Esophagus muscularis mucosa (tissue), 4 donors: ENCODE data around the gene TMED4. TPM values are rescaled to one million over a fixed set of nuclear protein-coding genes. Genes with fewer than 3 reads are reported as not detected.

Experiments used
- DNase-seq: peaks from one replicate; pipeline ENCODE4 v3.0.0-alpha.2; 2017; ENCODE audit errors: extremely low spot score
- H3K27ac ChIP-seq, 4 donors: fragments of 200-600 bp; sonication (generic); replicated peaks in 1 of 4; 1 replicate in 3 of 4; 2 replicates in 1 of 4; pipeline ENCODE4 v1.5.1; 2016 to 2019; ENCODE audit warnings: mild to moderate bottlenecking in 1 of 4
- H3K27me3 ChIP-seq, 4 donors: fragments of 200-600 bp; sonication (generic); one replicate each; pipeline versions ENCODE4 v1.5.1 to v1.6.0; 2016 to 2019
- H3K36me3 ChIP-seq, 4 donors: fragments of 200-600 bp; sonication (generic); one replicate each; pipeline ENCODE4 v1.5.1; 2016 to 2019
- H3K4me1 ChIP-seq, 4 donors: fragments of 200-600 bp; sonication (generic); one replicate each; pipeline ENCODE4 v1.5.1; 2016 to 2019
- H3K4me3 ChIP-seq, 4 donors: fragments of 200-600 bp; sonication (generic); 1 replicate in 2 of 4; 2 replicates in 2 of 4; pipeline ENCODE4 v1.5.1; 2016 to 2019; ENCODE audit warnings: mild to moderate bottlenecking in 4 of 4, moderate library complexity in 1 of 4
- H3K9me3 ChIP-seq, 4 donors: fragments of 200-600 bp; sonication (generic); 1 replicate in 3 of 4; 2 replicates in 1 of 4; pipeline ENCODE4 v1.5.1; 2016 to 2019
- CTCF ChIP-seq, 3 experiments: fragments of 200-600 bp in 2 of 3; fragments of 450-650 bp in 1 of 3; sonication (generic) in 2 of 3; IDR thresholded peaks; one replicate each; pipeline ENCODE4 v1.5.1; 2017 to 2019; ENCODE audit warnings: antibody characterized with exemption in 3 of 3, mild to moderate bottlenecking in 2 of 3, moderate library complexity in 1 of 3
- EP300 ChIP-seq: sonication (generic); formaldehyde crosslinking; IDR thresholded peaks from one replicate; pipeline ENCODE4 v1.6.1; 2017; ENCODE audit warnings: antibody characterized with exemption
- POLR2A ChIP-seq: fragments of 450-650 bp; IDR thresholded peaks from one replicate; pipeline ENCODE4 v1.6.1; 2017; ENCODE audit warnings: antibody characterized with exemption, moderate library complexity, mild to moderate bottlenecking, low read depth
- POLR2AphosphoS5 ChIP-seq, 2 donors: sonication (generic); formaldehyde crosslinking; IDR thresholded peaks; one replicate each; pipeline ENCODE4 v1.6.1; 2017; ENCODE audit warnings: antibody characterized with exemption in 2 of 2
- WGBS: methylation state at CpG from one replicate; pipeline ENCODE4 v1.1.5; 2018; 5-methylcytosine and 5-hydroxymethylcytosine counted together
- intact Hi-C: fragments of 100-400 bp; cut with DNase I; formaldehyde crosslinking; loops from one replicate; pipeline ENCODE4 v1.15.1; 2023
- total RNA-seq, 4 donors: library from RNA; depleted of rRNA; stranded (reverse); fragments of >200 nt; gene quantifications; one replicate each; pipeline versions ENCODE4 v1.1.0 to v1.2.1, GENCODE V29; 2016

The TMED4 gene
- total RNA-seq, 4 donors from 2014 or later, result 82.3 to 154 (median 116) TPM

DNA sequence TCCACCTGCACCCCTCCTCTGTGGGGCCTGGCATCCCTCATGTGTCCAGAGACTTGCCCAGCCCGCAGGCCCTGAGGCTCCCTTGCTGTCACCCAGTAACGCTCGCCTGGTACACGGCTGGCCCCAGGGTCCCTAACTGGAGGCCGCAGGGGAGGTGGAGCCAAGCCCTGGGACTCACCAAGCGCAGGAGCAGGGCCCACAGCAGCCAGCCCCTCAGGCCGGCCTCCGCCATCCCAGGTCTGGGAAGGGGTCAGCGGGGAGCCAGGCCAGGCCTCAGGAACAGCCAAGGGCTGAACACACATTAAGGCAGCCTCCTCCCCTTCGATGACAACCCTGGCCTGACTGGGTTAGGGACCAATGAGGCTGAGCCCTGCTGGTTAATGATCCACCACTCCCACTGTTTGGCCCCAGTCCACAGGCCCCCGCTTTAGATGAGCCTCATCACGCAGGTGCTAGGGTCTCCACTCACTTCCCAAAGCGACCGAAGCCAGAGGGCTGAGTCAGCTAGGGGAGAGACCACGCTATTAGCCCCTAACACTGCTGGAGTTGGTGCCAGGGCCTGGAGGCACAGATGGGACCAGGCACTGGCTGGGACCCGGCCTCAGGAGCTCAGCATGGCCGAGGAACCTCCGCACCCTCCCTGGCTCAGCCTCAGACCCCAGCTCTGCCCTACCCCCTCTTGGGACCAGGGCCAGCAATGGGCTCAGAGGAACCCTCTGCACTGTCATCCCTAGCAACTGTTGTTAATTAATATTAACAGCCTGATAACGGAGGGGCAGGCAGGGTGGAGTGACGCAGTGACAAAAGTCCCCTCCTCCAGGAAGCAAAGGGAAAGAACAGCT lies 40.8 kb downstream of the TMED4 start, which contains the start of gene NPC1L1:
Gene NPC1L1, minus strand, starts transcription at position 303 of the 842 bp plus-strand sequence. Its CDS starts 71 bp downstream, at position 232.
- intact Hi-C loops, result no loop called here
- Histone ChIP-seq H3K27ac (no peak within 1 kb of the TSS), H3K36me3 (no peaks in the 10 kb centered on the region), H3K27me3 (no peaks in the 10 kb centered on the region), H3K4me1 (peaks cover 0 to 3% (median 0%) of the 10 kb centered on the region in 4 donors), H3K4me3 (no peak within 1 kb of the TSS), H3K9me3 (no peaks in the 10 kb centered on the region)
- no peak for TF ChIP-seq EP300
- TF ChIP-seq POLR2AphosphoS5 (IDR thresholded peaks at IDR 0.05), result no peak
- no peak for DNase-seq
- 88% methylated on average over 7 of the region's 20 CpGs for WGBS

DNA sequence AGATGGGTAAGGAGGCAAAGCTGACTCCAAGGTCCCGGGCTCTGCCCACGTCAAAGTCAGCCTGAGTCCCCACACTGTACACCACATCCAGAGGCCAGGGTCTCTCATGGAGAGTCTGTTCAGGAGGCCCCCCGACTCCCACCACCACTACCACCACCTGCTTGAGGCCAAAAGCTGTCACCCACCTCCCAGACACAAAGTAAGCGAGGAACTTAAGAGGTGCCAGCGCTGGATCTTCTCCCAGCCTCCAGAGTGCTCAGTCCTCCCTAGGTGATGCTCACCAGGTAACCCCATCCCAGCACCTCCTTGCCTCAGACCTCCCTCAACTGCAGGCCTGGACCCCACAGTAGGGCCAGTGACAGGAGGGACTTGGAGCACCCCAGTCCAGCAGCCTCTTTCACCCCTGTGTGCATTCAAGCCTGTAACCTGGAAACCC lies 41.4 kb downstream of the TMED4 start:
- Histone ChIP-seq H3K9me3 (no peaks in the 10 kb centered on the region), H3K4me1 (peaks cover 0 to 3% (median 0%) of the 10 kb centered on the region in 4 donors), H3K4me3 (no peak overlapping the region), H3K27ac (no peak overlapping the region), H3K36me3 (no peaks in the 10 kb centered on the region), H3K27me3 (no peaks in the 10 kb centered on the region)
- TF ChIP-seq CTCF (IDR thresholded peaks at IDR 0.05) (no peak), POLR2AphosphoS5 (IDR thresholded peaks at IDR 0.05) (no peak), POLR2A (no peak), EP300 (no peak)
- WGBS, result 92% methylated on average over 4 of the region's 5 CpGs
- intact Hi-C loops, result no loop called here
- DNase-seq, result no peak

DNA sequence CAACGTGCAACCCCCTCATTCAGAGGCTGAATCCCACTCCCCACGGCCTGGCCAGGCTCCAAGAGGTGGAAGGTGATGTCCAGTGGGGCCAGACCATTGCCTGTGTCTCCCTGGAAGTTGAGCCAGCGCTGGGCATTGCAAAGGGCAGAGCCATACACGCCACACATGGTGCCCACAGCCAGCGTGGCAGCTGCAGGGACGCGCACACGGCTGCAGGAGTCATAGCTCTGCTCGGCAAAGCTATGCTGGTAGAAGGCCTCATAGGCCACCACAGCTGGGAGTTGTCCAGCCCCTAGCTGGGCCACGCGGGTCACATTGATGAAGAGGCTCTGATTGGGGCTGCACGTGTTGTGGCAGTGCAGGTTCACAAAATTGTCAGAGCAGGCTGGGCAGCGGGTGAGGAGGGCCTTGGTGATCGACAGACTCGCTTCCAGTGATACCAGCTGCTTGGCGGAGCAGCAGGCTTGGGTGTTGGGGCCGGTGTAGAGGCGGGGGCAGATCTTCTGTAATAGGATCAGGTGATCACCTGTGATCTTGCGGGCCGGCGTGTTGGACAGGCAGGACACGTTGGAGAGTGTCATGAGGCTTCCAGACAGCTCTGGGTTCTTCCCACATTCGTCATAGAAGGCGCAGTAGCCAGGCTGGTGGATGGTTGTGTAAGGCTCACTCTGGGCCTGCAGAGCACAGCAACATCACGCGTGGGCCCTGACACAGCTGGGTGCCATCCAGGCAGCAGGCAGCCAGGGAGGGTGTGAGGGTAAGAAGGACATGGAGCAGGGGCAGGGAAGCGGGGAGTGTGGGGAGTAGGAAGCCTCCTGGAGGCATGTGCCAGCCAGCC lies 42.1 kb downstream of the TMED4 start:
- H3K4me1 ChIP-seq, result peaks cover 0 to 3% (median 0%) of the 10 kb centered on the region in 4 donors
- TF ChIP-seq EP300 (no peak), CTCF (IDR thresholded peaks at IDR 0.05) (no peak), POLR2A (no peak), POLR2AphosphoS5 (IDR thresholded peaks at IDR 0.05) (no peak)
- no peak overlapping the region for H3K27ac ChIP-seq
- 91% methylated on average over 23 of the region's 27 CpGs for WGBS
- no peaks in the 10 kb centered on the region for H3K9me3 ChIP-seq
- no peak for DNase-seq
- H3K36me3 ChIP-seq, result no peaks in the 10 kb centered on the region
- no peak overlapping the region for H3K4me3 ChIP-seq
- intact Hi-C loops, result no loop called here
- no peaks in the 10 kb centered on the region for H3K27me3 ChIP-seq

- Histone ChIP-seq H3K27ac (no peak overlapping the region), H3K36me3 (no peaks in the 10 kb centered on the region), H3K4me1 (peaks cover 0 to 3% (median 0%) of the 10 kb centered on the region in 4 donors), H3K4me3 (no peak overlapping the region), H3K9me3 (no peaks in the 10 kb centered on the region), H3K27me3 (no peaks in the 10 kb centered on the region)
- TF ChIP-seq POLR2AphosphoS5 (IDR thresholded peaks at IDR 0.05), result no peak
- no peak for TF ChIP-seq EP300
- no peak for TF ChIP-seq CTCF (IDR thresholded peaks at IDR 0.05)
- no peak for TF ChIP-seq POLR2A
- DNase-seq, result no peak
- WGBS, result 96% methylated on average over 16 of the region's 32 CpGs
- intact Hi-C loops, result no loop called here
Observed at GRCh38 chr7:44538798-44539668, 43.0 kb downstream of the TMED4 start.
